ENCODE measurements around the gene DCAF15.

DNA sequence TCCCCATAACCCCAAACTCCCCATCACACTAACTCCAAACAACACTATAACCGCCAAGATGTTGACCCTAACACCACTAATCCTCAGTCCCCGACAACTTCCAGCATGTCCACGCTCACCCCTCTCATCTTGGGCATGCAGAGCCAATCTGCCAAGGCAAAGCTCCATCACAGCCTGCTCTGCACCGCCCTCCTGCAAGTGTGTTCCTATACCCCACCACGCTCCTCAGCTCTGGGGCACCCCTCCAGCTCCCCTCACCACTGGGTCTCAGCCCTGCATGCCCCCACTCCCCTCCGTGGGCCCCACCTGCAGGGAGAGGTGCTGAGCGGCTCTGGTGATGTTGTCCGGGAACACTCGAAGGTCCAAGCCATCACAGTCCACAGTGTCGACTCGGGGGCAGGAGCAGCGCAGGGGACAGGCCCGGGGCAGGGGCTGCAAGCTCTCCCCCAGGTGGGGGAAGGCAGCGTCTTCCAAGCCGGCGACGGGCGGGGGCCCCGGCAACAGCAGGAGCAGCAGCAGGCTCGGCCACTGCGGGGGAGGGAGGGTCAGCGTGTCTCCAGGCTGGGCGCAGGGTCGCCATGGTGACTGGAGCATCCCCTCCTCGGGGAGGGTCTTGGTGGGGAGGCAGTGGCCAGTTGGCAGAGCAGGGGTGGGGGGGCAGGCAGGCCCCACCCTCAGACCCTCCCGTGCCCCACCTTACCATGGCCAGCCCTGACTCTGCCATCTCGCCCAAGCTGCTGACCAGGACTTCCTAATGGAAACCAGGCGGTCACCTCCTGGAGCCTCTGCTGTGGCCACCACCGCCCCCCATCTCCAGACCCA is 14.6 kb upstream of the DCAF15 start:
- TF ChIP-seq, protein P1, sequence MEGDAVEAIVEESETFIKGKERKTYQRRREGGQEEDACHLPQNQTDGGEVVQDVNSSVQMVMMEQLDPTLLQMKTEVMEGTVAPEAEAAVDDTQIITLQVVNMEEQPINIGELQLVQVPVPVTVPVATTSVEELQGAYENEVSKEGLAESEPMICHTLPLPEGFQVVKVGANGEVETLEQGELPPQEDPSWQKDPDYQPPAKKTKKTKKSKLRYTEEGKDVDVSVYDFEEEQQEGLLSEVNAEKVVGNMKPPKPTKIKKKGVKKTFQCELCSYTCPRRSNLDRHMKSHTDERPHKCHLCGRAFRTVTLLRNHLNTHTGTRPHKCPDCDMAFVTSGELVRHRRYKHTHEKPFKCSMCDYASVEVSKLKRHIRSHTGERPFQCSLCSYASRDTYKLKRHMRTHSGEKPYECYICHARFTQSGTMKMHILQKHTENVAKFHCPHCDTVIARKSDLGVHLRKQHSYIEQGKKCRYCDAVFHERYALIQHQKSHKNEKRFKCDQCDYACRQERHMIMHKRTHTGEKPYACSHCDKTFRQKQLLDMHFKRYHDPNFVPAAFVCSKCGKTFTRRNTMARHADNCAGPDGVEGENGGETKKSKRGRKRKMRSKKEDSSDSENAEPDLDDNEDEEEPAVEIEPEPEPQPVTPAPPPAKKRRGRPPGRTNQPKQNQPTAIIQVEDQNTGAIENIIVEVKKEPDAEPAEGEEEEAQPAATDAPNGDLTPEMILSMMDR (IDR thresholded peaks at IDR 0.05): no peak
- no peak for TF ChIP-seq FOXM1 (IDR thresholded peaks at IDR 0.05; ENCODE audit: low read depth)
- no peak for TF ChIP-seq NFIC (IDR thresholded peaks at IDR 0.05; ENCODE audit: borderline replicate concordance)
- TF ChIP-seq TAF1 (IDR thresholded peaks at IDR 0.05; ENCODE audit: borderline replicate concordance, low read depth, low read length): no peak
- TF ChIP-seq RFX5 (IDR thresholded peaks at IDR 0.05; ENCODE audit: low read length): no peak
- TF ChIP-seq, protein P2, sequence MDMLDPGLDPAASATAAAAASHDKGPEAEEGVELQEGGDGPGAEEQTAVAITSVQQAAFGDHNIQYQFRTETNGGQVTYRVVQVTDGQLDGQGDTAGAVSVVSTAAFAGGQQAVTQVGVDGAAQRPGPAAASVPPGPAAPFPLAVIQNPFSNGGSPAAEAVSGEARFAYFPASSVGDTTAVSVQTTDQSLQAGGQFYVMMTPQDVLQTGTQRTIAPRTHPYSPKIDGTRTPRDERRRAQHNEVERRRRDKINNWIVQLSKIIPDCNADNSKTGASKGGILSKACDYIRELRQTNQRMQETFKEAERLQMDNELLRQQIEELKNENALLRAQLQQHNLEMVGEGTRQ (IDR thresholded peaks at IDR 0.05; ENCODE audit: borderline replicate concordance, low read depth, low read length): no peak
- TF ChIP-seq, protein P3, sequence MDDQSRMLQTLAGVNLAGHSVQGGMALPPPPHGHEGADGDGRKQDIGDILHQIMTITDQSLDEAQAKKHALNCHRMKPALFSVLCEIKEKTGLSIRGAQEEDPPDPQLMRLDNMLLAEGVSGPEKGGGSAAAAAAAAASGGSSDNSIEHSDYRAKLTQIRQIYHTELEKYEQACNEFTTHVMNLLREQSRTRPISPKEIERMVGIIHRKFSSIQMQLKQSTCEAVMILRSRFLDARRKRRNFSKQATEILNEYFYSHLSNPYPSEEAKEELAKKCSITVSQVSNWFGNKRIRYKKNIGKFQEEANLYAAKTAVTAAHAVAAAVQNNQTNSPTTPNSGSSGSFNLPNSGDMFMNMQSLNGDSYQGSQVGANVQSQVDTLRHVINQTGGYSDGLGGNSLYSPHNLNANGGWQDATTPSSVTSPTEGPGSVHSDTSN (IDR thresholded peaks at IDR 0.05): no peak
- no peak for TF ChIP-seq RAD21 (IDR thresholded peaks at IDR 0.05; ENCODE audit: low read length)
- no peak for TF ChIP-seq RCOR1 (IDR thresholded peaks at IDR 0.05; ENCODE audit: low read length)
- no peak for TF ChIP-seq YY1 (IDR thresholded peaks at IDR 0.05; ENCODE audit: low read depth)
- no peak for TF ChIP-seq EP300 (IDR thresholded peaks at IDR 0.05; ENCODE audit: borderline replicate concordance in 1 of 2, low read depth in 1 of 2, low read length in 1 of 2)
- no peak for TF ChIP-seq CHD2 (IDR thresholded peaks at IDR 0.05; ENCODE audit: low read length, partially characterized antibody)
- TF ChIP-seq, protein P4, sequence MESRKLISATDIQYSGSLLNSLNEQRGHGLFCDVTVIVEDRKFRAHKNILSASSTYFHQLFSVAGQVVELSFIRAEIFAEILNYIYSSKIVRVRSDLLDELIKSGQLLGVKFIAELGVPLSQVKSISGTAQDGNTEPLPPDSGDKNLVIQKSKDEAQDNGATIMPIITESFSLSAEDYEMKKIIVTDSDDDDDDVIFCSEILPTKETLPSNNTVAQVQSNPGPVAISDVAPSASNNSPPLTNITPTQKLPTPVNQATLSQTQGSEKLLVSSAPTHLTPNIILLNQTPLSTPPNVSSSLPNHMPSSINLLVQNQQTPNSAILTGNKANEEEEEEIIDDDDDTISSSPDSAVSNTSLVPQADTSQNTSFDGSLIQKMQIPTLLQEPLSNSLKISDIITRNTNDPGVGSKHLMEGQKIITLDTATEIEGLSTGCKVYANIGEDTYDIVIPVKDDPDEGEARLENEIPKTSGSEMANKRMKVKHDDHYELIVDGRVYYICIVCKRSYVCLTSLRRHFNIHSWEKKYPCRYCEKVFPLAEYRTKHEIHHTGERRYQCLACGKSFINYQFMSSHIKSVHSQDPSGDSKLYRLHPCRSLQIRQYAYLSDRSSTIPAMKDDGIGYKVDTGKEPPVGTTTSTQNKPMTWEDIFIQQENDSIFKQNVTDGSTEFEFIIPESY (IDR thresholded peaks at IDR 0.05; ENCODE audit: borderline replicate concordance, low read depth): no peak
- no peak for TF ChIP-seq TCF12 (IDR thresholded peaks at IDR 0.05)

Measured in SK-N-SH (cell line).